HepG2 (cell line): ENCODE measurements around the gene HSPB9. TPM values are rescaled to one million over a fixed set of nuclear protein-coding genes. Genes with fewer than 3 reads are reported as not detected.

Experiments
- AKNA ChIP-seq: sonication (generic); formaldehyde crosslinking; IDR thresholded peaks from 2 replicates; pipeline ENCODE4 v1.4.0; 2020; ENCODE audit warnings: missing genetic modification reagents, borderline replicate concordance
- BHLHE40 ChIP-seq: IDR thresholded peaks from 2 replicates; pipeline ENCODE4 v1.6.1; 2011; ENCODE audit warnings: low read length, improper control_type of control experiment
- GABPA ChIP-seq, 2 experiments: IDR thresholded peaks; 2 replicates each; pipeline ENCODE4 v1.6.1; 2011 to 2016; ENCODE audit warnings: low read depth in 2 of 2, low read length in 1 of 2, missing biosample characterization in 1 of 2, missing genetic modification characterization in 1 of 2
- HMG20B ChIP-seq: conservative IDR thresholded peaks from 2 replicates; pipeline ENCODE4 v1.6.1; 2016; ENCODE audit warnings: missing genetic modification reagents, missing compliant biosample characterization
- HNF4G ChIP-seq, 2 experiments: sonication (generic) in 1 of 2; formaldehyde crosslinking in 1 of 2; IDR thresholded peaks; 2 replicates each; pipeline versions ENCODE4 v1.4.0 to v1.6.1; 2011 to 2020; ENCODE audit warnings: borderline replicate concordance in 2 of 2, low read depth in 2 of 2, mild to moderate bottlenecking in 2 of 2, low read length in 1 of 2, missing genetic modification reagents in 1 of 2, moderate library complexity in 1 of 2
- KDM5A ChIP-seq: fragments of 200-600 bp; sonication (generic); IDR thresholded peaks from 2 replicates; pipeline ENCODE4 v1.7.0; 2018; ENCODE audit warnings: antibody characterized with exemption, mild to moderate bottlenecking, low read length, borderline replicate concordance
- NCOA1 ChIP-seq: sonication (generic); formaldehyde crosslinking; IDR thresholded peaks from 2 replicates; pipeline ENCODE4 v1.9.0; 2021; ENCODE audit warnings: missing genetic modification reagents
- NFKBIZ ChIP-seq: IDR thresholded peaks from 2 replicates; pipeline ENCODE4 v1.6.1; 2018; ENCODE audit warnings: missing genetic modification reagents, missing compliant biosample characterization
- PAX8 ChIP-seq: sonication (generic); formaldehyde crosslinking; IDR thresholded peaks from 2 replicates; pipeline ENCODE4 v1.8.0; 2022; ENCODE audit warnings: mild to moderate bottlenecking, missing genetic modification reagents, borderline replicate concordance
- SNAPC2 ChIP-seq: sonication (generic); formaldehyde crosslinking; IDR thresholded peaks from 2 replicates; pipeline ENCODE4 v1.8.1; 2022; ENCODE audit warnings: mild to moderate bottlenecking, missing genetic modification reagents
- SRF ChIP-seq: IDR thresholded peaks from 2 replicates; pipeline ENCODE4 v1.6.1; 2011; ENCODE audit warnings: mild to moderate bottlenecking, low read depth, low read length, moderate library complexity
- TBL1XR1 ChIP-seq: fragments of 150-350 bp; IDR thresholded peaks from 2 replicates; pipeline ENCODE4 v1.6.1; 2014; ENCODE audit warnings: borderline replicate concordance, low read length; ENCODE audit not compliant: partially characterized antibody
- TOPORS ChIP-seq: sonication (generic); formaldehyde crosslinking; IDR thresholded peaks from 2 replicates; pipeline ENCODE4 v1.8.0; 2023; ENCODE audit warnings: mild to moderate bottlenecking, missing genetic modification reagents
- XBP1 ChIP-seq: sonication (generic); formaldehyde crosslinking; IDR thresholded peaks from 2 replicates; pipeline ENCODE4 v1.5.0; 2020; ENCODE audit warnings: missing genetic modification reagents
- ZBED4 ChIP-seq: sonication (generic); formaldehyde crosslinking; IDR thresholded peaks from 2 replicates; pipeline ENCODE4 v1.4.0; 2020; ENCODE audit warnings: missing genetic modification reagents, borderline replicate concordance
- ZC3H13 ChIP-seq: sonication (generic); formaldehyde crosslinking; IDR thresholded peaks from 2 replicates; pipeline ENCODE4 v1.8.1; 2023; ENCODE audit warnings: mild to moderate bottlenecking, missing genetic modification reagents, moderate library complexity
- ZNF205 ChIP-seq: IDR thresholded peaks from 2 replicates; pipeline ENCODE4 v1.6.1; 2018; ENCODE audit warnings: missing biosample characterization, missing genetic modification reagents
- ZNF441 ChIP-seq: sonication (generic); formaldehyde crosslinking; IDR thresholded peaks from 2 replicates; pipeline ENCODE4 v1.7.0; 2021; ENCODE audit warnings: missing genetic modification reagents, borderline replicate concordance
- polyA plus RNA-seq, 8 experiments: library from polyadenylated mRNA; depleted of rRNA in 3 of 8; stranded (reverse) in 7 of 8; unstranded in 1 of 8; fragments of >200 nt; fragmentation: Illumina TruSeq in 4 of 8; extraction: Trizol in 4 of 8; gene quantifications; 2 replicates each; pipeline versions ENCODE4 v1.2.1 to v1.2.3, GENCODE V29; 2011 to 2016; ENCODE audit warnings: low read depth in 4 of 8, missing spikeins in 1 of 8, mixed read lengths in 1 of 8; ENCODE audit not compliant: insufficient read depth in 1 of 8
- total RNA-seq, 5 experiments: library from RNA; depleted of rRNA; stranded (reverse); fragments of >200 nt; fragmentation: Illumina TruSeq; extraction: Trizol; gene quantifications; 2 replicates each; pipeline ENCODE4 v1.2.3, GENCODE V29; 2016; ENCODE audit warnings: low read depth in 1 of 5
- TF ChIP-seq, protein P1 (sequence below): sonication (generic); formaldehyde crosslinking; IDR thresholded peaks from 2 replicates; pipeline ENCODE4 v1.5.1; 2020; ENCODE audit warnings: mild to moderate bottlenecking, missing genetic modification reagents, moderate library complexity

HSPB9 gene
- total and polyA plus RNA-seq, 2 of the 13 experiments (the other 11 are each of a cell fraction or from before 2014, with no cell fraction given) = 0.05 to 0.24 TPM

- TF ChIP-seq XBP1 (no peak; the same call in 1 of the 2 replicates), TOPORS (CRISPR knock-in tag) (no peak), ZC3H13 (no peak), SNAPC2 (CRISPR knock-in tag) (no peak), NFKBIZ (no peak), NCOA1 (CRISPR knock-in tag) (no peak), BHLHE40 (peak; percentile 89), PAX8 (CRISPR knock-in tag) (no peak), HMG20B (CRISPR knock-in tag) (0 out of 2 replicates have a peak, but pooled peaks have one; percentile 17), KDM5A (no peak), SRF (no peak), ZNF205 (CRISPR knock-in tag) (0 out of 2 replicates have a peak, but pooled peaks have one; percentile 73), TBL1XR1 (no peak), AKNA (CRISPR knock-in tag) (no peak), HNF4G (IDR thresholded peaks at IDR 0.05; ENCODE audit: borderline replicate concordance, low read depth, low read length) (peak; percentile 20; the same call in 1 of the 2 replicates), HNF4G (CRISPR knock-in tag; IDR thresholded peaks at IDR 0.05; ENCODE audit: borderline replicate concordance, low read depth) (no peak), ZNF441 (CRISPR knock-in tag) (no peak), ZBED4 (CRISPR knock-in tag) (peak; percentile 0; the same call in 1 of the 2 replicates), GABPA (IDR thresholded peaks at IDR 0.05; ENCODE audit: low read depth, low read length) (no peak), GABPA (CRISPR knock-in tag; IDR thresholded peaks at IDR 0.05; ENCODE audit: low read depth) (peak; percentile 19)
- TF ChIP-seq, protein P1, sequence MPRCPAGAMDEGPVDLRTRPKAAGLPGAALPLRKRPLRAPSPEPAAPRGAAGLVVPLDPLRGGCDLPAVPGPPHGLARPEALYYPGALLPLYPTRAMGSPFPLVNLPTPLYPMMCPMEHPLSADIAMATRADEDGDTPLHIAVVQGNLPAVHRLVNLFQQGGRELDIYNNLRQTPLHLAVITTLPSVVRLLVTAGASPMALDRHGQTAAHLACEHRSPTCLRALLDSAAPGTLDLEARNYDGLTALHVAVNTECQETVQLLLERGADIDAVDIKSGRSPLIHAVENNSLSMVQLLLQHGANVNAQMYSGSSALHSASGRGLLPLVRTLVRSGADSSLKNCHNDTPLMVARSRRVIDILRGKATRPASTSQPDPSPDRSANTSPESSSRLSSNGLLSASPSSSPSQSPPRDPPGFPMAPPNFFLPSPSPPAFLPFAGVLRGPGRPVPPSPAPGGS (CRISPR knock-in tag) = no peak
Observed at GRCh38 chr17:42153919-42154742, 31.5 kb downstream of the HSPB9 start (continued).
